ENCODE results near the gene OR4C11.

The OR4C11 gene

GRCh38 chr11:55607545-55607944 lies at the start of gene OR4C11:
Gene OR4C11 (minus strand): TSS chr11:55607645. CDS start chr11:55604373, 3,272 bp downstream.
- H3K36me3 ChIP-seq: no peaks in the 10 kb centered on the region
- intact Hi-C loops (cut with DNase I; ENCODE audit: low total_unique reads): no loop called here
- H3K9me3 ChIP-seq: no peaks in the 10 kb centered on the region
- no peak for TF ChIP-seq CTCF (IDR thresholded peaks at IDR 0.05)
- DNase-seq: no peak
- H3K27ac ChIP-seq: no peak within 1 kb of the TSS
- H3K4me1 ChIP-seq: no peaks in the 10 kb centered on the region
- no peak within 1 kb of the TSS for H3K4me3 ChIP-seq
- H3K27me3 ChIP-seq: no peaks in the 10 kb centered on the region

GRCh38 chr11:55655096-55655495 lies 47.7 kb upstream of the OR4C11 start:
- no peaks in the 10 kb centered on the region for H3K9me3 ChIP-seq
- no peak overlapping the region for H3K27ac ChIP-seq
- H3K4me1 ChIP-seq: no peaks in the 10 kb centered on the region
- H3K36me3 ChIP-seq: no peaks in the 10 kb centered on the region
- H3K27me3 ChIP-seq: no peaks in the 10 kb centered on the region
- no peak overlapping the region for H3K4me3 ChIP-seq
- no peak for TF ChIP-seq CTCF (IDR thresholded peaks at IDR 0.05)
- intact Hi-C loops (cut with DNase I; ENCODE audit: low total_unique reads): no loop called here
- DNase-seq: no peak

- intact Hi-C loops (cut with DNase I; ENCODE audit: low total_unique reads): no loop called here
- Histone ChIP-seq H3K4me1 (no peaks in the 10 kb centered on the region), H3K4me3 (no peak overlapping the region), H3K27ac (no peak overlapping the region), H3K36me3 (no peaks in the 10 kb centered on the region), H3K27me3 (no peaks in the 10 kb centered on the region), H3K9me3 (no peaks in the 10 kb centered on the region)
- no peak for DNase-seq
- TF ChIP-seq CTCF (IDR thresholded peaks at IDR 0.05): no peak
Measured at GRCh38 chr11:55652560-55652959, 45.1 kb upstream of the OR4C11 start.

- no peak for DNase-seq
- no peaks in the 10 kb centered on the region for H3K9me3 ChIP-seq
- H3K4me3 ChIP-seq: no peak within 1 kb of the TSS
- no peaks in the 10 kb centered on the region for H3K4me1 ChIP-seq
- intact Hi-C loops (cut with DNase I; ENCODE audit: low total_unique reads): no loop called here
- H3K27me3 ChIP-seq: no peaks in the 10 kb centered on the region
- no peak within 1 kb of the TSS for H3K27ac ChIP-seq
- no peaks in the 10 kb centered on the region for H3K36me3 ChIP-seq
- no peak for TF ChIP-seq CTCF (IDR thresholded peaks at IDR 0.05)
Measured at GRCh38 chr11:55648027-55648426, 40.6 kb upstream of the OR4C11 start, which contains the start of gene OR4S2. Gene OR4S2 (plus strand): TSS chr11:55648327. CDS start chr11:55650904, 2,577 bp downstream.

- Histone ChIP-seq H3K4me3 (no peak within 1 kb of the TSS), H3K9me3 (no peaks in the 10 kb centered on the region), H3K36me3 (no peaks in the 10 kb centered on the region), H3K27me3 (no peaks in the 10 kb centered on the region), H3K27ac (no peak within 1 kb of the TSS), H3K4me1 (no peaks in the 10 kb centered on the region)
- DNase-seq: no peak
- intact Hi-C loops (cut with DNase I; ENCODE audit: low total_unique reads): no loop called here
- TF ChIP-seq CTCF (IDR thresholded peaks at IDR 0.05): no peak
Measured at GRCh38 chr11:55634813-55635212, 27.4 kb upstream of the OR4C11 start, which contains the start of gene OR4P4. Gene OR4P4 (plus strand): TSS chr11:55635113.

- no peak overlapping the region for H3K27ac ChIP-seq
- DNase-seq: no peak
- H3K36me3 ChIP-seq: no peaks in the 10 kb centered on the region
- no peaks in the 10 kb centered on the region for H3K4me1 ChIP-seq
- no peaks in the 10 kb centered on the region for H3K27me3 ChIP-seq
- H3K4me3 ChIP-seq: no peak overlapping the region
- intact Hi-C loops (cut with DNase I; ENCODE audit: low total_unique reads): no loop called here
- H3K9me3 ChIP-seq: no peaks in the 10 kb centered on the region
- no peak for TF ChIP-seq CTCF (IDR thresholded peaks at IDR 0.05)
Measured at GRCh38 chr11:55624531-55624930, 17.1 kb upstream of the OR4C11 start.
